Neural progenitor cell (in vitro differentiated cells): ENCODE results near the gene ERGIC3. TPM values are rescaled to one million over a fixed set of nuclear protein-coding genes. Genes with fewer than 3 reads are reported as not detected.
A peak's percentile ranks its signal among the peaks of the same experiment; 100 is the strongest.

Source experiments
- DNase-seq: peaks from one replicate; pipeline ENCODE4 v3.0.0-alpha.2; 2016; ENCODE audit warnings: low spot score
- H2AFZ ChIP-seq: fragments of 200-600 bp; sonication (generic); replicated peaks from 2 replicates; pipeline ENCODE4 v1.6.1; 2016; ENCODE audit warnings: antibody characterized with exemption
- H3F3A ChIP-seq: fragments of 200-600 bp; sonication (generic); 2 replicates; pipeline ENCODE4 v1.6.1; 2016; ENCODE audit warnings: antibody characterized with exemption, low read depth
- H3K27ac ChIP-seq: fragments of 200-600 bp; sonication (generic); 2 replicates; pipeline ENCODE4 v1.5.1; 2016; ENCODE audit warnings: mild to moderate bottlenecking
- H3K27me3 ChIP-seq: fragments of 200-600 bp; sonication (generic); 2 replicates; pipeline ENCODE4 v1.6.1; 2016; ENCODE audit warnings: mild to moderate bottlenecking, moderate library complexity
- H3K36me3 ChIP-seq: fragments of 200-600 bp; sonication (generic); 2 replicates; pipeline ENCODE4 v1.5.1; 2016
- H3K4me1 ChIP-seq: fragments of 200-600 bp; sonication (generic); 2 replicates; pipeline ENCODE4 v1.6.1; 2016; ENCODE audit warnings: mixed run types
- H3K4me2 ChIP-seq: fragments of 200-600 bp; sonication (generic); 2 replicates; pipeline ENCODE4 v1.6.1; 2016
- H3K4me3 ChIP-seq: fragments of 200-600 bp; sonication (generic); 2 replicates; pipeline ENCODE4 v1.5.1; 2016
- H3K79me2 ChIP-seq: fragments of 200-600 bp; sonication (generic); 2 replicates; pipeline ENCODE4 v1.6.1; 2016; ENCODE audit warnings: low read depth
- H3K9ac ChIP-seq: fragments of 200-600 bp; sonication (generic); 2 replicates; pipeline ENCODE4 v1.6.1; 2016
- H3K9me3 ChIP-seq: fragments of 200-600 bp; sonication (generic); 2 replicates; pipeline ENCODE4 v1.5.1; 2016; ENCODE audit warnings: low read depth
- H4K20me1 ChIP-seq: fragments of 200-600 bp; sonication (generic); 2 replicates; pipeline ENCODE4 v1.6.1; 2016; ENCODE audit warnings: low read depth
- H3K27ac Mint-ChIP-seq: 3 replicates; pipeline ENCODE4 v1.8.0; 2021; ENCODE audit warnings: mixed read lengths
- H3K27me3 Mint-ChIP-seq: 2 replicates; pipeline ENCODE4 v1.8.0; 2022; ENCODE audit warnings: low read depth, mild to moderate bottlenecking, inconsistent platforms, moderate library complexity, mixed read lengths; ENCODE audit not compliant: insufficient read depth
- H3K36me3 Mint-ChIP-seq: 3 replicates; pipeline ENCODE4 v1.8.0; 2021; ENCODE audit warnings: mixed read lengths
- H3K4me1 Mint-ChIP-seq: 3 replicates; pipeline ENCODE4 v1.8.0; 2021; ENCODE audit warnings: mixed read lengths
- H3K4me3 Mint-ChIP-seq: 3 replicates; pipeline ENCODE4 v1.8.0; 2021; ENCODE audit warnings: mild to moderate bottlenecking, moderate library complexity, mixed read lengths
- H3K9me3 Mint-ChIP-seq: 3 replicates; pipeline ENCODE4 v1.8.0; 2020; ENCODE audit warnings: mixed read lengths
- CTCF ChIP-seq: fragments of 200-600 bp; sonication (generic); IDR thresholded peaks from 2 replicates; pipeline ENCODE4 v1.5.1; 2017; ENCODE audit warnings: antibody characterized with exemption, mild to moderate bottlenecking
- EZH2 ChIP-seq: fragments of 200-600 bp; sonication (generic); IDR thresholded peaks from 2 replicates; pipeline ENCODE4 v1.6.1; 2017; ENCODE audit warnings: antibody characterized with exemption, mild to moderate bottlenecking, moderate library complexity
- EZH2phosphoT487 ChIP-seq: fragments of 200-600 bp; sonication (generic); IDR thresholded peaks from 2 replicates; pipeline ENCODE4 v1.6.1; 2017; ENCODE audit warnings: antibody characterized with exemption
- total RNA-seq: library from RNA; depleted of rRNA; stranded (reverse); fragments of >200 nt; gene quantifications from 2 replicates; pipeline ENCODE4 v1.2.3, GENCODE V29; 2015; ENCODE audit warnings: low replicate concordance

The ERGIC3 gene
- total RNA-seq, 1 donor from 2014 or later: 271 TPM

GRCh38 chr20:35563834-35564233 is 22.0 kb downstream of the ERGIC3 start:
- H3K27me3 Mint-ChIP-seq: peaks cover 6% of the 10 kb centered on the region

GRCh38 chr20:35564905-35565304 is 23.0 kb downstream of the ERGIC3 start:
- no peaks in the 10 kb centered on the region for H3K36me3 ChIP-seq
- H3K4me3 Mint-ChIP-seq: peak overlapping the region; percentile 15
- H3K4me1 ChIP-seq: no peaks in the 10 kb centered on the region
- no peak overlapping the region for H3K9ac ChIP-seq
- H3K4me2 ChIP-seq: no peak overlapping the region
- peaks cover 4% of the 10 kb centered on the region for H3K27me3 Mint-ChIP-seq
- H3K4me1 Mint-ChIP-seq: peaks cover 2% of the 10 kb centered on the region
- no peak overlapping the region for H3K27ac Mint-ChIP-seq
- H2AFZ ChIP-seq: no peak overlapping the region
- no peak overlapping the region for H3K27ac ChIP-seq
- no peak for DNase-seq
- no peaks in the 10 kb centered on the region for H4K20me1 ChIP-seq
- H3K9me3 ChIP-seq: no peaks in the 10 kb centered on the region
- H3K36me3 Mint-ChIP-seq: no peaks in the 10 kb centered on the region
- H3F3A ChIP-seq: peaks cover 5% of the 10 kb centered on the region
- TF ChIP-seq CTCF: no peak
- TF ChIP-seq EZH2: no peak
- TF ChIP-seq EZH2phosphoT487: no peak
- H3K9me3 Mint-ChIP-seq: no peaks in the 10 kb centered on the region
- no peak overlapping the region for H3K4me3 ChIP-seq
- no peaks in the 10 kb centered on the region for H3K27me3 ChIP-seq
- no peaks in the 10 kb centered on the region for H3K79me2 ChIP-seq

More at GRCh38 chr20:35563834-35564233, 22.0 kb downstream of the ERGIC3 start:
- Histone ChIP-seq H3K4me2 (no peak overlapping the region), H3K27ac (no peak overlapping the region), H3K9me3 (no peaks in the 10 kb centered on the region), H3K9ac (no peak overlapping the region), H4K20me1 (no peaks in the 10 kb centered on the region), H3K79me2 (no peaks in the 10 kb centered on the region), H3K4me1 (no peaks in the 10 kb centered on the region), H2AFZ (no peak overlapping the region), H3K4me3 (no peak overlapping the region), H3K27me3 (no peaks in the 10 kb centered on the region), H3F3A (peaks cover 5% of the 10 kb centered on the region), H3K36me3 (no peaks in the 10 kb centered on the region)
- Mint-ChIP-seq H3K4me3 (no peak overlapping the region), H3K36me3 (peaks cover 2% of the 10 kb centered on the region), H3K4me1 (peaks cover 2% of the 10 kb centered on the region), H3K9me3 (no peaks in the 10 kb centered on the region), H3K27ac (no peak overlapping the region)
- TF ChIP-seq EZH2 (no peak), CTCF (no peak), EZH2phosphoT487 (no peak)
- DNase-seq: no peak

- Histone ChIP-seq H3K79me2 (no peaks in the 10 kb centered on the region), H2AFZ (no peak overlapping the region), H3K27ac (no peak overlapping the region), H3K9ac (no peak overlapping the region), H3F3A (no peaks in the 10 kb centered on the region), H3K4me2 (no peak overlapping the region), H3K36me3 (no peaks in the 10 kb centered on the region), H3K4me1 (no peaks in the 10 kb centered on the region), H3K27me3 (no peaks in the 10 kb centered on the region), H3K4me3 (no peak overlapping the region), H3K9me3 (no peaks in the 10 kb centered on the region), H4K20me1 (no peaks in the 10 kb centered on the region)
- TF ChIP-seq EZH2phosphoT487 (no peak), CTCF (peak; percentile 41)
- H3K9me3 Mint-ChIP-seq: peaks cover 3% of the 10 kb centered on the region
- DNase-seq: peak; percentile 21
- no peak overlapping the region for H3K27ac Mint-ChIP-seq
- H3K27me3 Mint-ChIP-seq: peaks cover 6% of the 10 kb centered on the region
- peaks cover 2% of the 10 kb centered on the region for H3K4me1 Mint-ChIP-seq
- no peaks in the 10 kb centered on the region for H3K36me3 Mint-ChIP-seq
- H3K4me3 Mint-ChIP-seq: no peak overlapping the region
These were observed 26.8 kb downstream of the ERGIC3 start for GRCh38 chr20:35568645-35569044.
